GM19468 (cell line): ENCODE data around the gene OGDHL.
"Not testable (repeated sequence)": the region's sequence is repeated elsewhere in the genome, so short reads cannot be mapped to it uniquely, and the experiment has no call there.

Experiments used
- ATAC-seq: cut with Tn5 transposase; IDR thresholded peaks from one replicate; pipeline ENCODE4 v1.9.1; 2021; ENCODE audit warnings: mild to moderate bottlenecking, moderate library complexity, moderate number of reproducible peaks; ENCODE audit not compliant: unreplicated experiment; ENCODE audit errors: extremely low read depth

Gene OGDHL

GRCh38 chr10:49741108-49741995 is 20.8 kb downstream of the OGDHL start:
- no peak for ATAC-seq

GRCh38 chr10:49740346-49741107 is 21.6 kb downstream of the OGDHL start:
- ATAC-seq = no peak

- ATAC-seq = no peak
Observed at GRCh38 chr10:49739426-49739825, 22.7 kb downstream of the OGDHL start.

DNA sequence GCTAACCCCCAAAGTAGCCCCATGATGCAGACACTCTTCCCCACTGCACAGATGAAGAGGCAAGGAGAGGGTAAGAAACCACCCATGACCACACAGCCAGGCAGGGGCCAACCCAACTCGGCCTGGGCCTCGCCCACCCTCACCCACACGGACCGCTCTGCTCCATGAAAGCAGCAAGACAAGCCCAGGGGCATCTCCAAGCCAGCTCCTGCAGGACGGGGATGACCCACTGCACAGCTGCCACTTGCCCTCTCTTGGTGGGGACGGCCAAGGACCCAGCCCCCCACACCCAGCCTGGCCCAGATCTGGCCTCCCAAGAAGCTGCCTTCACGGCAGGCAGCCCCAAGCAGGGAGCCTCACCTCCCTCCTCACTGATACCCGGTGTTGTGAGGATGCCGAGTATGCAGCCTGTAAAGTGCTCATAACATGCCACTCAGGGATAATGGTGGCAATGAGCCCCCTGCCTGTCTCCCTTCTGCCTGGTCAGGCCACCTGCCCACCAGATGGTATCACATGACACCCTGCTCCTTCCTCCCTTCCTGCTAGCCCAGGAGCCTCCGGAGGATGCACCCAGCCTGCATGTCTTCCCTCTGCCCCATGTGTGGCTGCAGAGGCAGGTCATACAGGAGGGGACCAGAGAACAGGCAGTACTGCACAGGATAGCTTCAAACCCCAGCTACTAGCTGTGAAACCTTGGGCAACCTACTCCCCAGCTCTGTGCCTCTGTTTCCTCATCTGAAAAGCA is 23.3 kb downstream of the OGDHL start:
- no peak for ATAC-seq

DNA sequence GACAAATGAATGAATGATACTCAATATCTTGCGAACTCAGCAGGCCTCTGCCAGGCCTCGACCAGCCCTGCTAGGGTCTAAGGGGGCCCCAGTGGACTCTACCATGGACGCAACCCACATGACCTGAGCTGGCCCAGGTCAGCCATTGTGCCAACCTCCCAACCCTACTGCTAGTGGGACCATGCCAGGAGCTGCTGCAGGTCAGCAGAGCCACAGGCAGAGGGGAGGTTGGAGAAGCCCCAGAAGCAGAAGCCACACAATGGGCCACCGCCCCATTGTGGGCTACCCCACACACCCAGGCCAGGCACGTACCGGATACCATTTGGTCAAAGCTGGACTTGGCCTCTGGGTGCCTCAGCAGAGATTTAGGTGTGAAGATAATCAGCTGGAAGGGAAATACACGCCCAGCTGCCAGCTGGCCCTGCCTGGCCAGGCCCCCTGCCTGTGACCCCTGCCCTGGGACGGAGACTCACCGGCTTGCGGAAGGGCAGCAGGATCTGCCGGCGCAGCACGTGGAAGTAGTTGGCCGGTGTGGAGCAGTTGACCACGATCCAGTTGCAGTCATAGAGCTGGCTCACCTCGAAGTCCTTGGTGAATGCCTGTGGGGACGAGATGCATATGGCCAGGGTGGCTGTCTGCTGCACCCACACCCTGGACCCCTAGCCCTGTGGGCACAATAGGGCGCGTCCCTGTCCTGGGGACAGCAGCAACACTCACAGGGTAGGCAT is 24.5 kb downstream of the OGDHL start:
- ATAC-seq = no peak

- ATAC-seq = no peak
Observed at GRCh38 chr10:49736564-49737113, 25.5 kb downstream of the OGDHL start.

DNA sequence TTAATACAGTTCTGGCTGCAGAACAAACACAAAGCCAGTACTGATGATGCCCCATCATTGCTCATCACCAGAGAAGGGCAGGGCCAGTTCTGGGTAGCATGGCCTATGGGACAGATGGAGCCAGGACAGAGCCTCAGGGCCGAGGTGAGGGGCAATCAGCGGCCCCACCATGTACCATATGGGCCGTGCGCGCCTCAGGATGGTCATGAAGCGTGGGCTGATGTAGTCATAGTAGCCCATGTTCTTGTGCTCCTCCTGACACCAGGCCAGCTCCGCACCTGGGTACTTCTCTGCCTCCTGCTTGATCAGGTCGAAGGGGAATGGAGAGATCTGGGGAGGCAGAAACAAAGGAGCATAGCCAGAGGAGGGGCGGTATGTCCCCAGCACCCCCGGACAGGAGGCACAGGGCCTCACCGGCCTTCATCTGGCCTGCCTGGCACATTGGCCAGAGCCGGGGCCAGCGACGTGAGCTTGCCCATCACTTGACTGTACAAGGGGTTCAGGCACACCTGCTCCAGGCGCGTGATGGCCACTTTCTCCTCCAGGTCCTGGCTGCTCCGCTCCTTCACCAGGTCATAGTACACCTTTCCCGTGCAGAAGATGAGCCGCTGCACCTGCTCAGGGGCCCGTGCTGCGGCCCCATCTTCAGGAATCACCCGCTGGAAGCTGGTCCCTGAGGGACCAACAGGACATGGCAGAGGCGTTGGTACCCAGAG is 26.1 kb downstream of the OGDHL start:
- no peak for ATAC-seq

DNA sequence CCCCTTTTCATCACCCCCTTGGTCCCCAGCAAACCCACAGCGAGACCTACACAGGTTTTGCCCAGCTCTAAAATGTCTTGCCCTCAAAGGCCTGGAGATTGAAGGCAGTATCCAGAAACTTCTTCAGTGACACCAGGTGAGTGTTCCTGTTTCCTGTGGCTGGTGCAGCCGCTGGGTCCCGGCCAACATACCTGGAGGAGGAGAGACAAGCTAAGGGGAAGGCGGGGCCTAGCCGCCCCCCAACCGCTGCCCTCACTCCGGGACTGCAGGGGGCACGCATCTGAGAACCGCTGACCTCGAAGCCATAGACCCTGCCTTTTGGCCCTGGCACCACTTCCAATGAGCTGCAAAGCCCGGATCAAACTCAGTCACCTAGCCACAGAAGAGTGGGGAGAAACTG is 27.0 kb downstream of the OGDHL start:
- no peak for ATAC-seq

DNA sequence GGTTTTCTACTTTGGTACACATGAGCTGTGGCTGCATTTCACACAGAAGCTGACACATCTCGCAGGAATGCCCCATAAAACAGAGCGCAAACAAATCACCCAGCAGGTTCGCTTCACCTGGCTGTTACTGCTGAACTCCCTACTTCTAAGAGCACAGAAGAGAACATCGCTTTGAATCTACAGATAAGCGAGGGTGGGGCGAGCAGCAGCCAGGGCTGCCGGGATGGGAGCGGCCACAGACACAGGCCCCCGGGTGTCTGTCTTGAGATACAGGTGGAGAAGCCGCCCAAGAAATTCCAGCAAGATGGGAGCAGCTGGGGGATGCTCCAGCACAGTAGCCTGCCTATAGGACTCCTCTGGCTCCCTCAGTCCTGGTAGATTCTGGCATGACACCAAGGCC is 27.4 kb downstream of the OGDHL start:
- ATAC-seq = no peak

GRCh38 chr10:49733866-49734265 is 28.3 kb downstream of the OGDHL start:
- no peak for ATAC-seq

DNA sequence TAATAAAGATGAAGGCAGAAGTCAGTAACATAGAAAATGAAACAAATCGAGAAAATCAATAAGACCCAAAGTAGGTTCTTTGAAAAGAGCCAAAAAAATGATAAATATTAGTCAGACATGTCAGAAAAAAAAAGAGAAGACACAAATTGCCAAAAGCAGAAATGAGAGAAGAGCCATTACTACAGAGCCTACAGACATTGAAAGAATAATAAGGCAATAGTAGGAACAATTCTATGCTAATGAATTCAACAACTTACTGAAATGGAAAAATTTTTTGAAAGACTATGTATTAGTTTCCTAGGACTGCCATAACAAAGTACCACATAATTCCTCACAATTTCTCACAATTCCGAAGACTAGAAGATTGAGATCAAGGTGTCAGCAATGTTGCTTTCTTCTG is 35.5 kb downstream of the OGDHL start:
- ATAC-seq = no peak

DNA sequence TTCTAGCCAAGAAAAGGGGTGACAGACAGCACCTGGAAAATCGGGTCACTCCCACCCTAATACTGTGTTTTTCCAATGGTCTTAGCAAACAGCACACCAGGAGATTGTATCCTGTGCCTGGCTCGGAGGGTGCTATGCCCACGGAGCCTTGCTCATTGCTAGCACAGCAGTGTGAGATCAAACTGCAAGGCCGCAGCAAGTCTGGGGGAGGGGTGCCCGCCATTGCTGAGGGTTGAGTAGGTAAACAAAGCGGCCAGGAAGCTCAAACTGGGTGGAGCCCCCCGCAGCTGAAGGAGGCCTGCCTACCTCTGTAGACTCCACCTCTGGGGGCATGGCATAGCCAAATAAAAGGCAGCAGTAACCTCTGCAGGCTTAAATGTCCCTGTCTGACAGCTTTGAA is 47.0 kb downstream of the OGDHL start:
- not testable (repeated sequence) for ATAC-seq

DNA sequence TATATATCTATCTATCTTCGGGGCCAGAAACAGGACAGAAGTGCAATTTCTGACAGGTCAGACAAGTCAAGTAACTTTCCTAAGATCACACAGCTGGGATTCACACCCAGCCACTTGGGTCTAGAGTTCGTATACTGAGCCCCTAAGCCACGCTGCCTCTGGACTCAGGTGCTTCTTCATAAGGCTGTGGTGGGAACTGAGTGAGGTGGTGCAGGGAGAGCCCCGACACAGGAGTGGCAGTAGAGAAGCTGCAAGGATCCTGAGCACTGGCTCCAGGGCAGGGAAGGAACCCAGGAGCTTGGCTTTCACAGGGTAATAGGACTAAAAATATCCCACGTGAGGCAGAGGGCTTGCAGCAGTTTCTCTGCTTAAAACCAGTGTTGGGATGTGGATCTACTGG is 48.9 kb downstream of the OGDHL start:
- ATAC-seq = no peak

GRCh38 chr10:49711481-49711880 is 50.6 kb downstream of the OGDHL start:
- no peak for ATAC-seq

DNA sequence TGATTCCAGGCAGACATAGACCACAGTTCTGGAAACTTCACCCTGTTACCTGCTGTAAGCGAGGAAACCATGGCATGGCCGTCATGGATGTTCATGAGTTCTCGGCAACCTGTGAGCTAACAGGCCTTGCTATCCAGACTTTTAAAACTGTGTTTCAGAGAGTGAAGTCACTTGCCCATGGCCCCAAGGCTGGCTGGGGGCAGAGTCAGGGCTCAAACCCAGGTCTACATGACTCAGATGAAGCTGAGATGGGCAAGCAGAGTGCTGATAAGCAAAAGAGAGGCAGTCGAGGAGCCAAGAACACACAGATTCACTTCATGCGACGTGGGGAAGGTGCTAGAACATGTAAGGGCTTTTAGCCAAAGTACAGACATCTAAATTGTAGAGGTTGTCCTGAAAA is 51.2 kb downstream of the OGDHL start:
- ATAC-seq = no peak

GRCh38 chr10:49709934-49710333 is 52.2 kb downstream of the OGDHL start:
- ATAC-seq = no peak

- ATAC-seq = no peak
Observed at GRCh38 chr10:49707585-49707984, 54.5 kb downstream of the OGDHL start.

DNA sequence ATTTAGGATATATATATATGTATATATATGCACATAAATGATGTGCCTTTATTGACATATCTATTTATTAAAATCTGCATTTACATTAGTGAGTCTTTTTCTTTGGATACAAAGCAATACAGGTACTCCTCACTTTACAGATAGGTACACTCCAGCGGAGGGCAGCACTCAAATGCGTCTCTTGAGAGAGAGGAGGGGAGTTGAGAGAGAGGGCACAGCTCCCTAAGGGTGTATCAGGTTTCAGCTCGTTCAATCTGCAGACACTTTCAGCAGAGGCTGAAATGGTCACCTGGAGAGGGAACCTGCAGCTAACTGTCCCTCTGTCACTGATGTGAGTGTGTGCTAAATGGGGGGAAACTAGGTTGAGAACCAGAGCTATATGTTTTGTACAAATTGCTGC is 61.1 kb downstream of the OGDHL start:
- ATAC-seq = no peak

- ATAC-seq = no peak
Observed at GRCh38 chr10:49700211-49700610, 61.9 kb downstream of the OGDHL start.
